IPS-20b (cell line): ENCODE measurements around the gene ARSB.
"Not testable (repeated sequence)": the region's sequence is repeated elsewhere in the genome, so short reads cannot be mapped to it uniquely, and the experiment has no call there.

Experiments
- H3K27ac ChIP-seq: one replicate; pipeline ENCODE4 v1.5.1; 2013; ENCODE audit warnings: low read length
- H3K27me3 ChIP-seq: 2 replicates; pipeline ENCODE4 v1.6.1; 2013; ENCODE audit warnings: mild to moderate bottlenecking, low read length, inconsistent platforms; ENCODE audit not compliant: insufficient read depth
- H3K36me3 ChIP-seq: 2 replicates; pipeline ENCODE4 v1.6.1; 2013; ENCODE audit warnings: low read depth, mild to moderate bottlenecking, inconsistent platforms, low read length, moderate library complexity; ENCODE audit not compliant: insufficient read depth
- H3K4me1 ChIP-seq: 2 replicates; pipeline ENCODE4 v1.6.1; 2013; ENCODE audit warnings: mild to moderate bottlenecking, control low read depth, inconsistent platforms, low read length, moderate library complexity; ENCODE audit not compliant: insufficient read depth
- H3K4me3 ChIP-seq: 2 replicates; pipeline ENCODE4 v1.5.1; 2013; ENCODE audit warnings: mild to moderate bottlenecking, low read length, inconsistent platforms
- H3K9ac ChIP-seq: 2 replicates; pipeline ENCODE4 v1.6.1; 2013; ENCODE audit warnings: low read depth, mild to moderate bottlenecking, inconsistent platforms, low read length, moderate library complexity
- H3K9me3 ChIP-seq: 2 replicates; pipeline ENCODE4 v1.6.1; 2013; ENCODE audit warnings: mild to moderate bottlenecking, low read depth, low read length, inconsistent platforms; ENCODE audit not compliant: insufficient read depth

ARSB gene

GRCh38 chr5:78734094-78734845 is 250.8 kb downstream of the ARSB start:
- H3K27ac ChIP-seq = no peak overlapping the region
- no peak overlapping the region for H3K9ac ChIP-seq

GRCh38 chr5:78732721-78733120 is 252.4 kb downstream of the ARSB start:
- not testable (repeated sequence) for H3K27ac ChIP-seq, H3K9ac ChIP-seq, H3K4me3 ChIP-seq, H3K9me3 ChIP-seq, H3K27me3 ChIP-seq, H3K36me3 ChIP-seq
- H3K4me1 ChIP-seq = peaks cover 13% of the 10 kb centered on the region; the same call in 1 of the 2 replicates

More at GRCh38 chr5:78734094-78734845, 250.8 kb downstream of the ARSB start:
- Histone ChIP-seq H3K4me3 (no peak overlapping the region), H3K27me3 (no peaks in the 10 kb centered on the region), H3K36me3 (no peaks in the 10 kb centered on the region), H3K4me1 (peaks cover 13% of the 10 kb centered on the region; the same call in 1 of the 2 replicates), H3K9me3 (0 out of 2 replicates have a peak, but pooled peaks cover 3% of the 10 kb centered on the region)

- peaks cover 13% of the 10 kb centered on the region; the same call in 1 of the 2 replicates for H3K4me1 ChIP-seq
- H3K36me3 ChIP-seq = no peaks in the 10 kb centered on the region
- no peak overlapping the region for H3K9ac ChIP-seq
- no peak overlapping the region for H3K27ac ChIP-seq
- H3K4me3 ChIP-seq = no peak overlapping the region
- H3K27me3 ChIP-seq = no peaks in the 10 kb centered on the region
- 0 out of 2 replicates have a peak, but pooled peaks cover 3% of the 10 kb centered on the region for H3K9me3 ChIP-seq
Observed at GRCh38 chr5:78731884-78732283, 253.2 kb downstream of the ARSB start.

- H3K27me3 ChIP-seq = no peaks in the 10 kb centered on the region
- peaks cover 13% of the 10 kb centered on the region; the same call in 1 of the 2 replicates for H3K4me1 ChIP-seq
- H3K27ac ChIP-seq = no peak overlapping the region
- no peaks in the 10 kb centered on the region for H3K36me3 ChIP-seq
- H3K9ac ChIP-seq = no peak overlapping the region
- H3K9me3 ChIP-seq = no peaks in the 10 kb centered on the region
- H3K4me3 ChIP-seq = no peak overlapping the region
Observed at GRCh38 chr5:78730300-78731094, 254.6 kb downstream of the ARSB start.

GRCh38 chr5:78727786-78728761 is 257.0 kb downstream of the ARSB start:
- no peak overlapping the region for H3K4me3 ChIP-seq

More at GRCh38 chr5:78727786-78728761, 257.0 kb downstream of the ARSB start:
- Histone ChIP-seq H3K27ac (no peak overlapping the region), H3K27me3 (no peaks in the 10 kb centered on the region), H3K36me3 (no peaks in the 10 kb centered on the region), H3K9me3 (no peaks in the 10 kb centered on the region), H3K4me1 (peaks cover 16% of the 10 kb centered on the region; the same call in 1 of the 2 replicates), H3K9ac (no peak overlapping the region)
